ENCODE results near the gene MVB12B. TPM values are rescaled to one million over a fixed set of nuclear protein-coding genes. Genes with fewer than 3 reads are reported as not detected.
A peak's percentile ranks its signal among the peaks of the same experiment; 100 is the strongest.

The MVB12B gene
- total RNA-seq, 2 donors from 2014 or later = 18.6 to 19.7 TPM

DNA sequence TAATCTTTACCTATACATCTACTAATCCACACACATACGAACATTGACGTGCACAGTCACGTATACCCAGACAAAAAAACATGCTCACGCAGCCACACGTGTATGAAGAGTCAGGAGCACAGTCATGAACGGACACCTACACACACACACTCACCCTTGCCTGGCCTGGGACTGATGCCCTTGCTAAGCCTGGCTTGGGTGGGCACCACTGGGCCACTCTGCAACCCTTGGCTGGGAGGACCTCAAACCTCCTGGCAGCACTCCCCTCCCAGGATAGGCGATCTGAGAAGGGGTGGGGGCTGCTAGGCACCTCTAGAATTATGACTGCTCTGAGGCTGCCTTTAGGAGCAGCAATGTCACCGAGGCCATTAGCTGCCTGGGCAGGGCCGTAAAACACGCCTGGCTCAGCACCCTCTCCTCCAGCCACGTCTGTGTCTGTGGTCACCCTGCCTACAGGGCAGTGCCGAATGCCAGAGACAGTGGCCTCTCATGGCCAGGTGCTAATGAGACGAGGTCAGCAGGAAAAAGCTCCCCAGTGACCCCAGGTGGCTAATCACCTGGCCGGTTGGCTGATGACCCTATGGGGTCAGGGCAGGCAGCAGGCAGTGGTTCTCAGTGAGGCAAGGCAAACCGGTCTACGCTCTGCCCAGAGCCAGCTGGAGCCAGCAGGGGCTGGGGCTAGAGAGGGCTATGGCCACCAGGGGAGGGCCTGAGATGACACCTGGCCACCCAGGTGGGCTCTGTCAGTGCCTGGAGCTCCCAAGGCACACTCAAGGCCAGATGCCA lies 33.7 kb upstream of the MVB12B start:
- no peaks in the 10 kb centered on the region for H3K36me3 ChIP-seq (ENCODE audit: control insufficient read depth, insufficient read depth, low read length)
- H3K4me1 Mint-ChIP-seq = no peaks in the 10 kb centered on the region
- no peak for DNase-seq
- no peak overlapping the region for H3K4me3 Mint-ChIP-seq
- H3K9ac ChIP-seq (ENCODE audit: extremely low read depth, low read length, poor library complexity, severe bottlenecking) = no peak overlapping the region
- TF ChIP-seq, protein P1, sequence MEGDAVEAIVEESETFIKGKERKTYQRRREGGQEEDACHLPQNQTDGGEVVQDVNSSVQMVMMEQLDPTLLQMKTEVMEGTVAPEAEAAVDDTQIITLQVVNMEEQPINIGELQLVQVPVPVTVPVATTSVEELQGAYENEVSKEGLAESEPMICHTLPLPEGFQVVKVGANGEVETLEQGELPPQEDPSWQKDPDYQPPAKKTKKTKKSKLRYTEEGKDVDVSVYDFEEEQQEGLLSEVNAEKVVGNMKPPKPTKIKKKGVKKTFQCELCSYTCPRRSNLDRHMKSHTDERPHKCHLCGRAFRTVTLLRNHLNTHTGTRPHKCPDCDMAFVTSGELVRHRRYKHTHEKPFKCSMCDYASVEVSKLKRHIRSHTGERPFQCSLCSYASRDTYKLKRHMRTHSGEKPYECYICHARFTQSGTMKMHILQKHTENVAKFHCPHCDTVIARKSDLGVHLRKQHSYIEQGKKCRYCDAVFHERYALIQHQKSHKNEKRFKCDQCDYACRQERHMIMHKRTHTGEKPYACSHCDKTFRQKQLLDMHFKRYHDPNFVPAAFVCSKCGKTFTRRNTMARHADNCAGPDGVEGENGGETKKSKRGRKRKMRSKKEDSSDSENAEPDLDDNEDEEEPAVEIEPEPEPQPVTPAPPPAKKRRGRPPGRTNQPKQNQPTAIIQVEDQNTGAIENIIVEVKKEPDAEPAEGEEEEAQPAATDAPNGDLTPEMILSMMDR (conservative IDR thresholded peaks at IDR 0.05) = no peak
- no peak overlapping the region for H3K4me3 ChIP-seq (ENCODE audit: low read length)
- no peaks in the 10 kb centered on the region for H3K36me3 Mint-ChIP-seq (ENCODE audit: low read depth)
- 89% methylated on average over 12 to 16 of the region's 16 CpGs for WGBS, 2 experiments (ENCODE audit: insufficient coverage in 1 of 2, insufficient read length in 1 of 2)
- no peak overlapping the region for H3K27ac Mint-ChIP-seq
- peaks cover 2% of the 10 kb centered on the region for H3K27me3 Mint-ChIP-seq (ENCODE audit: insufficient read depth)
- no peaks in the 10 kb centered on the region for H3K9me3 Mint-ChIP-seq
- H3K9me3 ChIP-seq (ENCODE audit: control insufficient read depth, low read length) = no peaks in the 10 kb centered on the region
- H3K27me3 ChIP-seq (ENCODE audit: control insufficient read depth, insufficient read depth, low read length, poor library complexity, severe bottlenecking) = no peaks in the 10 kb centered on the region
- no peak overlapping the region for H3K27ac ChIP-seq (ENCODE audit: low read depth, low read length)
- no peaks in the 10 kb centered on the region for H3K4me1 ChIP-seq (ENCODE audit: control insufficient read depth, insufficient read depth, low read length)

DNA sequence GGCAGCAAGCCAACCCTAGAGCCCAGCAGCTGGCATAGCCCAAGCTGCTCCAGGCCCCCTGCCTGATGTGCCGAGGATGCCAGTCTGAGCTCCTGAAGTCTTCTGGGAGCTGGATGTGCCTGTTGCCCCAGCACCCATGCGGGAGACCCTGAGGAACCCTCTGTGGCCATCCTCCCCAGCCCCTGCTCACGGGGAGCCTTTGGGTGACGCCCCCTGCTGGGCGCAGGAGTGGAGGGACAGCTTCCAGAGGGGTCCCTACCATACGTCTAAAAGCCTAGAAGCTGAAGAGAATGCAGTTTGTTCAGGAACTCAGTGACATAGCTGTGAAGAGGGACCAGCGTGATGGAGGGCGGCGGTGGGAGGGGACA lies 33.1 kb upstream of the MVB12B start:
- H3K4me3 Mint-ChIP-seq = no peak overlapping the region

DNA sequence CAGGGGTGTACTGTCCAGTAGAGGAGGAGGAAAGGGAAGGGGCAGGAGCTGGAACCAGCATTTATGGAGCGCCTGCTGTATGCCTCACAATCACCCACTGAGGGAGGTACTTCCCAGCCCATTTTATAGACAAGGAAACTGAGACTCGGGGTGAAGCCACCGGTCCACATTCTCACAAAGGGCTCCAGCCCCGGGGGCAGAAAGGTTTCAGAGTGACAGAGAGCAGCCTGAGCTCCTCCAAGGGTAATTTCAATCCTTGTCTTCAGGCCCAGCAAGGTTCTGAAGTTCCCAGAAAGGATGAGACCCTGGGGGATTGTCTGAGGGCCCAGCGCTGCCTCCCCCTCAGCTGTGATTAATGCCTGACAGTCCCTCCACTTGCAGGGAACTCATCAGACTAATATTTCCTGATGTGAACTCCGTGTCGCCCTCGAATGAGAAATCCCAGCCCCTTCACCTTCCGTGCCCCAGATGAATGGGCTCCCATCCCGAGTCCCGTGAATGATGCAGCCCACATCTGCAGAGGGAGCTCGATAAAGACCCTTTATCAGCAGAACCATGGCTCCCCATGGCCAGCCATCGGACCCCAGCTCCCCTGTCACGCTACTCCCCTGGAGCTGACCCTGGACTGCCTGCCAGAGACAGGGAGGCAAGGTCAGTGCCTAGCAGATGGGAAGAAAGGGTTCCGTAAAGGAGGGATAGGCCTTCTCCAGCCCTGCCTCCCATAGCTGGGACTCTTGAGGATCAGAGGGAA lies 32.1 kb upstream of the MVB12B start:
- 91 to 100% methylated on average over 7 to 15 of the region's 15 CpGs for WGBS, 2 experiments (ENCODE audit: insufficient coverage in 1 of 2, insufficient read length in 1 of 2)

More for the DNA sequence above, 33.1 kb upstream of the MVB12B start:
- no peak overlapping the region for H3K9ac ChIP-seq (ENCODE audit: extremely low read depth, low read length, poor library complexity, severe bottlenecking)
- DNase-seq = no peak
- Mint-ChIP-seq H3K4me1 (no peaks in the 10 kb centered on the region), H3K36me3 (ENCODE audit: low read depth) (no peaks in the 10 kb centered on the region), H3K9me3 (no peaks in the 10 kb centered on the region), H3K27me3 (ENCODE audit: insufficient read depth) (peaks cover 2% of the 10 kb centered on the region), H3K27ac (no peak overlapping the region)
- no peaks in the 10 kb centered on the region for H3K27me3 ChIP-seq (ENCODE audit: control insufficient read depth, insufficient read depth, low read length, poor library complexity, severe bottlenecking)
- WGBS, 2 experiments (ENCODE audit: insufficient coverage in 1 of 2, insufficient read length in 1 of 2) = 76 to 85% methylated on average over 9 of the region's 9 CpGs
- H3K9me3 ChIP-seq (ENCODE audit: control insufficient read depth, low read length) = no peaks in the 10 kb centered on the region
- TF ChIP-seq, protein P1 (conservative IDR thresholded peaks at IDR 0.05) = peak; percentile 59
- no peaks in the 10 kb centered on the region for H3K36me3 ChIP-seq (ENCODE audit: control insufficient read depth, insufficient read depth, low read length)
- H3K4me3 ChIP-seq (ENCODE audit: low read length) = no peak overlapping the region
- H3K4me1 ChIP-seq (ENCODE audit: control insufficient read depth, insufficient read depth, low read length) = no peaks in the 10 kb centered on the region
- H3K27ac ChIP-seq (ENCODE audit: low read depth, low read length) = no peak overlapping the region

More for the DNA sequence above, 32.1 kb upstream of the MVB12B start:
- no peaks in the 10 kb centered on the region for H3K4me1 Mint-ChIP-seq
- Histone ChIP-seq H3K36me3 (ENCODE audit: control insufficient read depth, insufficient read depth, low read length) (no peaks in the 10 kb centered on the region), H3K9ac (ENCODE audit: extremely low read depth, low read length, poor library complexity, severe bottlenecking) (no peak overlapping the region), H3K27ac (ENCODE audit: low read depth, low read length) (no peak overlapping the region), H3K27me3 (ENCODE audit: control insufficient read depth, insufficient read depth, low read length, poor library complexity, severe bottlenecking) (no peaks in the 10 kb centered on the region), H3K9me3 (ENCODE audit: control insufficient read depth, low read length) (no peaks in the 10 kb centered on the region), H3K4me1 (ENCODE audit: control insufficient read depth, insufficient read depth, low read length) (no peaks in the 10 kb centered on the region), H3K4me3 (ENCODE audit: low read length) (no peak overlapping the region)
- TF ChIP-seq, protein P1 (conservative IDR thresholded peaks at IDR 0.05) = no peak
- H3K9me3 Mint-ChIP-seq = no peaks in the 10 kb centered on the region
- no peak for DNase-seq
- H3K27me3 Mint-ChIP-seq (ENCODE audit: insufficient read depth) = peaks cover 2% of the 10 kb centered on the region
- H3K27ac Mint-ChIP-seq = no peak overlapping the region
- no peaks in the 10 kb centered on the region for H3K36me3 Mint-ChIP-seq (ENCODE audit: low read depth)
- H3K4me3 Mint-ChIP-seq = no peak overlapping the region

All from endodermal cell (in vitro differentiated cells).